HFF-Myc (cell line): ENCODE results near the gene SORL1-AS1.

Experiments used
- DNase-seq: peaks from one replicate; pipeline ENCODE4 v3.0.0-alpha.2; 2011; ENCODE audit warnings: low read depth; ENCODE audit errors: extremely low read depth
- H3K4me3 ChIP-seq: replicated peaks from 2 replicates; pipeline ENCODE4 v1.5.1; 2011; ENCODE audit warnings: low read depth, mild to moderate bottlenecking, control low read depth, low read length
- TF ChIP-seq, protein P1 (sequence below): IDR thresholded peaks from 2 replicates; pipeline ENCODE4 v1.5.1; 2012; ENCODE audit warnings: mild to moderate bottlenecking, low read depth, low read length, control low read depth; ENCODE audit errors: missing control alignments

The SORL1-AS1 gene

DNA sequence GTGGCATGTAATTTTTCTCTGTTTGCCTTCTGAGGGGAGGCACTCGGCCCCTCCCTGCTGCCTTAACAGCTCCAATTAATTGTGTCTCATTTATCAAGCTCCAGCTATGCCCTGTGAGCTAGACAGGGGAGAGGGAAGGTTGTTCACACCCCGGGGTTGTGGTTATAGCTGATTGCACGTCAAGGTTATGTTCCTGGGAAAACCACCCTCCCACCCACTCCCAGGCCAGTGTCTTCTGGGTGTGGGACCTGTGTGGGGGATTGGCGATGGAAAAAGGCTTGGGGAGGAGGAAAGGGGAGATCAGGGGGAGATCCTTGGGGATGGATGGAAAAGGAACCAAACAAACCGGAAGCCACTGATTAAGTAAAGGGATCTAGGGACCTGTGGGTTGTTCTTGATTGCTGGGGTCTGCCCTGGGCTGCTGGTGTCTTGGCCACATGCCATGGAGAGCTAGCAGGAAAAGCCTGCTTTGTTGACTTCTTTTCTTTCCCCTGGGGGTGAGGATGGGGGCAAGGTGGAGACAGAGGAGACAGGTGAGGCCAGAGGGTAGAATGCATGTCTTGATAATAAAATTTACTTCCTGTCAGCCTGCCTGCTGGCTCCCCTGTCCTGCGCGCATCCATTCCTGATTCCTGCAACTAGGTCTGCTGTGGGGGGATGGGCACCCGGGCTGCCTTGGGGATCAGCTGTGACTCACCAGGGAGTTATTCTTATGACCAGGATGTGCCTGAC is 13.5 kb upstream of the SORL1-AS1 start:
- H3K4me3 ChIP-seq, result no peak overlapping the region
- TF ChIP-seq, protein P1, sequence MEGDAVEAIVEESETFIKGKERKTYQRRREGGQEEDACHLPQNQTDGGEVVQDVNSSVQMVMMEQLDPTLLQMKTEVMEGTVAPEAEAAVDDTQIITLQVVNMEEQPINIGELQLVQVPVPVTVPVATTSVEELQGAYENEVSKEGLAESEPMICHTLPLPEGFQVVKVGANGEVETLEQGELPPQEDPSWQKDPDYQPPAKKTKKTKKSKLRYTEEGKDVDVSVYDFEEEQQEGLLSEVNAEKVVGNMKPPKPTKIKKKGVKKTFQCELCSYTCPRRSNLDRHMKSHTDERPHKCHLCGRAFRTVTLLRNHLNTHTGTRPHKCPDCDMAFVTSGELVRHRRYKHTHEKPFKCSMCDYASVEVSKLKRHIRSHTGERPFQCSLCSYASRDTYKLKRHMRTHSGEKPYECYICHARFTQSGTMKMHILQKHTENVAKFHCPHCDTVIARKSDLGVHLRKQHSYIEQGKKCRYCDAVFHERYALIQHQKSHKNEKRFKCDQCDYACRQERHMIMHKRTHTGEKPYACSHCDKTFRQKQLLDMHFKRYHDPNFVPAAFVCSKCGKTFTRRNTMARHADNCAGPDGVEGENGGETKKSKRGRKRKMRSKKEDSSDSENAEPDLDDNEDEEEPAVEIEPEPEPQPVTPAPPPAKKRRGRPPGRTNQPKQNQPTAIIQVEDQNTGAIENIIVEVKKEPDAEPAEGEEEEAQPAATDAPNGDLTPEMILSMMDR, result no peak
- peak; percentile 95 for DNase-seq

DNA sequence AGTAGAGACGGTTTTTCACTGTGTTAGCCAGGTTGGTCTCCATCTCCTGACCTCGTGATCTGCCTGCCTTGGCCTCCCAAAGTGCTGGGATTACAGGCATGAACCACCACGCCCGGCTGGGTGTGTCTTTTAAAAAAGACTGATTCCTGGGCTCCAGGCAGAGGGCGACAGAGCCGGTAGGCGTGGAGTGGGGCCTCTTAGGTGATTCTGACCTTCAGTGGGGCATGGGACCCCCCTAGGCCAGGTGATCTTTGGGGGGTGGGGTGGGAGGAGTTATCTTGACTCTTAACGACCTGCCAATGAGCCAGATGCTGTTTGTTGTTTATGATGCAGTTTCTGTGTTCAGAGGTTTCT is 12.9 kb upstream of the SORL1-AS1 start:
- TF ChIP-seq, protein P1, result no peak
- DNase-seq, result no peak
- H3K4me3 ChIP-seq, result no peak overlapping the region

DNA sequence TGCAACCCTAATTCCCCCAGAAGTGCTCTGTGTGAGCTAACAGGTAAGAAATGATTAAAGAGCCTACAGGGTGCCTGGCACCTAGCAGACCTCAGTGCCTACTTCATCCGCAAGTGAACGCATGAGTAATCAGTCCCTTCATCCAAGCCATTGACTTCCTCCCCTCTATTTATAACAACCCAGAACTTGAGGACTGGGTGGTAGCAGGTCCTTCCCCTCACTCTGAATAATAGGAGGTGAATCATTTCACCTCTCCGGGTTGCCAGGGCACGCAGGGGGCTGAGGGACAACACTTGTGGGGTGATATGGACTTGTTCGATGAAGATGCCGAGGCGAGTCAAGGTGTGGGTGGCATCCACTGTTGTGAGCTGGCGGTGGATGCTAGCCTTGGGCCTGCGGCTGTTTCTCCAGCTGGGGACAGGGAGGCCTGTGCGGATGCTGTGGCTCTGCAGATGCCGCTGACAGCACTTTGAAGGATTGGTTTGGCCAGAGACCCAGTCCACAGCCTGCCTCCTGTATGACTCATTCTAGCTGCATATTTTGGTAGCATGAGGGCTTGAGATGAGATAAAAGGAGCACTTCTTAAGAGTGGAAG is 11.7 kb upstream of the SORL1-AS1 start:
- TF ChIP-seq, protein P1, result no peak
- peak; percentile 84 for DNase-seq
- no peak overlapping the region for H3K4me3 ChIP-seq

DNA sequence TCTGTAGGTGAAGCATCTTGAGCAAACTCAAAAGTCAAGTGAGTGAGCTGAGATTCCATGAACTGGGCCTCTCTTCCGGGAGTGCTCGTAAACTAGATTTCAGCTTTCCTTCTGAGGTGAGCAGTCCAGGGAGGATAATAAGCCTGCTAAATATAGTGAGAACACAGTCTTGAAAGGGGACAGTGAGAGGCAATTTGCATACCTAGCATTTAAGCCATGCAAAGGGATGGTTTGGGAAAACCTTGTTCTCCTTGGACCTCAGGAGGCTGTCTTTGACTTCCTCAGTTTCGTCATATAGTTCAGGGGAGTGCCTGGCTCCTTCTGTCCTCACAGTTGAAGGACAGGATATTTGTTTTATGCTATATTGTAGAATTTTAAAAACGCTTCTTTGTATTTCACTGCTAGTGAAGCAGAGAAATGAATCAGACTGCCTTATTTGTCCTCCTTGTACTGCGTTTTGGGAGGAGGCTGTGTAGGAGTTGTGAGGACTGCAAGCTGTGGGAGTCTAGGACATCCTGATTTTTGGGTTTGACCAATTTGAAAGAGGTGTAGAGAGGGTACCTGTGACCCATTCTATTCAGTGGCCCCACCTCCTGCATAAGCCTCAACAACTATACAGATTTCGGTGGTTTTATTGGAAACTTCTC is 11.0 kb upstream of the SORL1-AS1 start:
- TF ChIP-seq, protein P1, result no peak
- H3K4me3 ChIP-seq, result no peak overlapping the region

DNA sequence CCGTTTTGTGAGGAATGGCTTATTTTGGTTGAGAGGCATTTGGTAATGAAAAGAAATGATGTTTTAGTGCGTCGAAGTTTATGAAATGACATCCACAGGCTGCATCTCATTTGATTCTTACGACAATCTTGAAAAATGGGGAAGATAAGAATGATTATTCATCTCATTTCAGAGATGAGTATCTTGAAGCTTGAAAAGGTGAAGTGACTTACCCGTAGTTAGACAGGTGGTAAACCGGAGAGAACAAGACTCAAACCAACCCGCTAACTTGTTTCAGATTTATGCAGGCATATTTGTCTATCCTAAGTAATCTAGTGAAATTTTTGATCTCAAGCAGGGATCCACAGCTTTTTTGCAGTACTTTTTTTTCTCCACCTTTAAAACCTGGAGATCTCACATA is 9.1 kb upstream of the SORL1-AS1 start:
- H3K4me3 ChIP-seq, result no peak overlapping the region
- TF ChIP-seq, protein P1, result no peak
- no peak for DNase-seq

More for the DNA sequence above, 11.0 kb upstream of the SORL1-AS1 start:
- no peak for DNase-seq

DNA sequence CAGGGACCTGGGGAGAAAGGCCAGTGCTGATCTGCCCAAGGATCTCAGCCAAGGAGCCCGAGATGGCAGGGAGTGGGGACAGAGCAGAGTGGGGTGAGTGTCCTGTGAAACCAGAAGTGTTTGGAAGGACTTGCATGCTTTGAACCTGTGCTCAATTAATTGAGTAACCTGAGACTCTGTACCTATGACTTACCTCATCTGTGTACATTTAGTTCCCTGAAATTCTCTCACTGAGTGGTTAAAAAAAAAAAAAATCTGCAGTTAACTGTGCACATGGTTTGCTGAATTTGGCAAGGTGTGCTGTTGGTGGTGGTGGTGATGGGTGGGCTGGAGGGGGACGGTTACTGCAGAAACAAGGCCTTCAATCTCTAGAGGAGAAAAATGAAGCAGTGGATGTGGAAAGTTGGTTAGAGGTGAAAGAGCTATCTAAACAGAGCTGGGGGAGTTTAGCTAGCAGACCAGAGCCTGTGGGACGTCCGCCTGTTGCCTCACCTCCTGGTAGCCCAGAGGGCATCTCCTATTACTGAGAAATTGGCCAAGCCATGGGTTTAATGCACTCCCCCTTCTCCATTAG is 8.3 kb upstream of the SORL1-AS1 start:
- no peak overlapping the region for H3K4me3 ChIP-seq
- DNase-seq, result no peak
- TF ChIP-seq, protein P1, result no peak
